Measurements from ENCODE around the gene KCNH5. TPM values are rescaled to one million over a fixed set of nuclear protein-coding genes. Genes with fewer than 3 reads are reported as not detected.

KCNH5 gene
- total RNA-seq, 4 donors from 2014 or later: not detected

- no peak for ATAC-seq
- intact Hi-C loops (cut with DNase I; ENCODE audit: low total_unique reads): no loop called here
- no peaks in the 10 kb centered on the region for H3K4me1 ChIP-seq
- H3K36me3 ChIP-seq: no peaks in the 10 kb centered on the region
- no peaks in the 10 kb centered on the region for H3K9me3 ChIP-seq
- DNase-seq: no peak
- H3K27ac ChIP-seq: no peak overlapping the region
- in situ Hi-C loops (cut with MboI; ENCODE audit: low sequenced_read_pairs in 4 of 4): no loop called here
- TF ChIP-seq CTCF (IDR thresholded peaks at IDR 0.05 in 4 of 5, conservative IDR thresholded peaks at IDR 0.05 in 1 of 5) (no peak), POLR2A (IDR thresholded peaks at IDR 0.05) (no peak)
- no peak overlapping the region for H3K4me3 ChIP-seq
- H3K27me3 ChIP-seq: no peaks in the 10 kb centered on the region
Observed at GRCh38 chr14:62682208-62682607, 363.1 kb downstream of the KCNH5 start.

- no peaks in the 10 kb centered on the region for H3K36me3 ChIP-seq
- ATAC-seq: no peak
- no peaks in the 10 kb centered on the region for H3K9me3 ChIP-seq
- no peak overlapping the region for H3K4me3 ChIP-seq
- no peak for DNase-seq
- TF ChIP-seq POLR2A (IDR thresholded peaks at IDR 0.05): no peak
- no peak for TF ChIP-seq CTCF (IDR thresholded peaks at IDR 0.05 in 4 of 5, conservative IDR thresholded peaks at IDR 0.05 in 1 of 5)
- H3K4me1 ChIP-seq: no peaks in the 10 kb centered on the region
- no peaks in the 10 kb centered on the region for H3K27me3 ChIP-seq
- intact Hi-C loops (cut with DNase I; ENCODE audit: low total_unique reads): no loop called here
- no peak overlapping the region for H3K27ac ChIP-seq
- in situ Hi-C loops (cut with MboI; ENCODE audit: low sequenced_read_pairs in 4 of 4): no loop called here
Observed at GRCh38 chr14:62674563-62675237, 370.6 kb downstream of the KCNH5 start.

GRCh38 chr14:62673014-62673755 lies 372.1 kb downstream of the KCNH5 start:
- ATAC-seq (no peak), DNase-seq (no peak)
- in situ Hi-C loops (cut with MboI; ENCODE audit: low sequenced_read_pairs in 4 of 4): no loop called here
- intact Hi-C loops (cut with DNase I; ENCODE audit: low total_unique reads): no loop called here
- TF ChIP-seq POLR2A (IDR thresholded peaks at IDR 0.05): no peak
- no peak for TF ChIP-seq CTCF (IDR thresholded peaks at IDR 0.05 in 4 of 5, conservative IDR thresholded peaks at IDR 0.05 in 1 of 5)
- Histone ChIP-seq H3K9me3 (no peaks in the 10 kb centered on the region), H3K36me3 (no peaks in the 10 kb centered on the region), H3K27me3 (no peaks in the 10 kb centered on the region), H3K4me3 (no peak overlapping the region), H3K4me1 (no peaks in the 10 kb centered on the region), H3K27ac (no peak overlapping the region)

GRCh38 chr14:62670526-62670925 lies 374.7 kb downstream of the KCNH5 start:
- DNase-seq (no peak), ATAC-seq (no peak)
- no peaks in the 10 kb centered on the region for H3K9me3 ChIP-seq
- in situ Hi-C loops (cut with MboI; ENCODE audit: low sequenced_read_pairs in 4 of 4): no loop called here
- intact Hi-C loops (cut with DNase I; ENCODE audit: low total_unique reads): no loop called here
- H3K27ac ChIP-seq: no peak overlapping the region
- H3K27me3 ChIP-seq: no peaks in the 10 kb centered on the region
- no peaks in the 10 kb centered on the region for H3K4me1 ChIP-seq
- TF ChIP-seq POLR2A (IDR thresholded peaks at IDR 0.05): no peak
- no peak for TF ChIP-seq CTCF (IDR thresholded peaks at IDR 0.05 in 4 of 5, conservative IDR thresholded peaks at IDR 0.05 in 1 of 5)
- H3K4me3 ChIP-seq: no peak overlapping the region
- no peaks in the 10 kb centered on the region for H3K36me3 ChIP-seq

Data from gastrocnemius medialis (tissue), 4 donors.